WERI-Rb-1 (cell line): ENCODE results near the gene SMAD2.

ENCODE experiments used
- DNase-seq: peaks from one replicate; pipeline ENCODE4 v3.0.0-alpha.2; 2020
- H3K27ac ChIP-seq: fragments of 250-450 bp; sonication (Bioruptor Pico); 2 replicates; pipeline ENCODE4 v1.5.1; 2020; ENCODE audit warnings: mild to moderate bottlenecking, moderate library complexity
- H3K27me3 ChIP-seq: fragments of 250-450 bp; sonication (Bioruptor Pico); 2 replicates; pipeline ENCODE4 v1.5.1; 2021; ENCODE audit warnings: mild to moderate bottlenecking, low read depth, moderate library complexity; ENCODE audit not compliant: insufficient read depth, severe bottlenecking
- H3K36me3 ChIP-seq: fragments of 250-450 bp; sonication (Bioruptor Pico); 2 replicates; pipeline ENCODE4 v1.5.1; 2020; ENCODE audit warnings: mild to moderate bottlenecking, moderate library complexity
- H3K4me3 ChIP-seq: 2 replicates; pipeline ENCODE4 v1.5.1; 2011; ENCODE audit warnings: low read depth, mild to moderate bottlenecking, control low read depth, low read length
- H3K9me3 ChIP-seq: fragments of 250-450 bp; sonication (Bioruptor Pico); 2 replicates; pipeline ENCODE4 v1.5.1; 2021; ENCODE audit warnings: mild to moderate bottlenecking, moderate library complexity; ENCODE audit not compliant: severe bottlenecking
- TF ChIP-seq, protein P1 (sequence below): IDR thresholded peaks from 2 replicates; pipeline ENCODE4 v1.5.1; 2011; ENCODE audit warnings: low read depth, mild to moderate bottlenecking, control low read depth, inconsistent platforms, low read length

The SMAD2 gene

DNA sequence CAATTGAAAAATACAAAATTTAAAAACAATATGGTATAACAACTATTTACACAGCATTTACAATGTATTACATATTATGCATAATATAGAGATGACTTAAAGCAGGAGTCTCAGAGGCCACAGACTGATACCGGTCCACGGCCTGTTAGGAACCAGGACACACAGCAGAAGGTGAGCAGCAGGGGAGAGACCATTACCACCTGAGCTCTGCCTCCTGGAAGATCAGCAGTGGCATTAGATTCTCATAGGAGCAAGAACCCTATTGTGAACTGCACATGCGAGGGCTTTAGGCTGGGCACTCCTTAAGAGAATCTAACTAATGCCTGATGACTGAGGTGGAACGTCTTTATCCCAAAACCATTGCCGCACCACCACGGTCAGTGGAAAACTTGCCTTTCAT lies 58.0 kb downstream of the SMAD2 start:
- DNase-seq = no peak
- H3K9me3 ChIP-seq = no peaks in the 10 kb centered on the region
- no peak overlapping the region for H3K4me3 ChIP-seq
- H3K27me3 ChIP-seq = no peaks in the 10 kb centered on the region
- H3K36me3 ChIP-seq = peaks cover 32% of the 10 kb centered on the region
- H3K27ac ChIP-seq = no peak overlapping the region
- TF ChIP-seq, protein P1, sequence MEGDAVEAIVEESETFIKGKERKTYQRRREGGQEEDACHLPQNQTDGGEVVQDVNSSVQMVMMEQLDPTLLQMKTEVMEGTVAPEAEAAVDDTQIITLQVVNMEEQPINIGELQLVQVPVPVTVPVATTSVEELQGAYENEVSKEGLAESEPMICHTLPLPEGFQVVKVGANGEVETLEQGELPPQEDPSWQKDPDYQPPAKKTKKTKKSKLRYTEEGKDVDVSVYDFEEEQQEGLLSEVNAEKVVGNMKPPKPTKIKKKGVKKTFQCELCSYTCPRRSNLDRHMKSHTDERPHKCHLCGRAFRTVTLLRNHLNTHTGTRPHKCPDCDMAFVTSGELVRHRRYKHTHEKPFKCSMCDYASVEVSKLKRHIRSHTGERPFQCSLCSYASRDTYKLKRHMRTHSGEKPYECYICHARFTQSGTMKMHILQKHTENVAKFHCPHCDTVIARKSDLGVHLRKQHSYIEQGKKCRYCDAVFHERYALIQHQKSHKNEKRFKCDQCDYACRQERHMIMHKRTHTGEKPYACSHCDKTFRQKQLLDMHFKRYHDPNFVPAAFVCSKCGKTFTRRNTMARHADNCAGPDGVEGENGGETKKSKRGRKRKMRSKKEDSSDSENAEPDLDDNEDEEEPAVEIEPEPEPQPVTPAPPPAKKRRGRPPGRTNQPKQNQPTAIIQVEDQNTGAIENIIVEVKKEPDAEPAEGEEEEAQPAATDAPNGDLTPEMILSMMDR = no peak

DNA sequence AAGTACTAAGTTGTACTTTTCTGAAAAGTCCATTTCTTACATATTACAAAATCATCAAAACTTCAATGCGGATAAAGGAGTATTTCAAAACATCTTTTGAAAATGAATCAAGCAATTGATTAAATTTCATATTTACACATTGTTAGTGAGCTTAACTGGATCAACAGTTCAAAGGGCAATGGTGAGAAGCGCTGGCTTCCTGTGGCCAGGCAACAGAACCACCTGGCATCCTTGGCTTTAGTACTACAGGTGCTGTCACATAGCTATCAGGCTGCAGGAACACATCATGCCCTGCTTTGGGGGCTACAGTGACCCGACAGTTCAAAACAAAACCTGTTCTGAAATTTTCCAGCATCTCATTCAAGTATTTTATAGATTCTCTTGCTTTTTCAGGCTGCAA lies 59.2 kb downstream of the SMAD2 start:
- no peak for DNase-seq
- Histone ChIP-seq H3K9me3 (no peaks in the 10 kb centered on the region), H3K36me3 (peaks cover 40% of the 10 kb centered on the region), H3K27me3 (no peaks in the 10 kb centered on the region), H3K27ac (no peak overlapping the region), H3K4me3 (no peak overlapping the region)
- TF ChIP-seq, protein P1 = no peak

DNA sequence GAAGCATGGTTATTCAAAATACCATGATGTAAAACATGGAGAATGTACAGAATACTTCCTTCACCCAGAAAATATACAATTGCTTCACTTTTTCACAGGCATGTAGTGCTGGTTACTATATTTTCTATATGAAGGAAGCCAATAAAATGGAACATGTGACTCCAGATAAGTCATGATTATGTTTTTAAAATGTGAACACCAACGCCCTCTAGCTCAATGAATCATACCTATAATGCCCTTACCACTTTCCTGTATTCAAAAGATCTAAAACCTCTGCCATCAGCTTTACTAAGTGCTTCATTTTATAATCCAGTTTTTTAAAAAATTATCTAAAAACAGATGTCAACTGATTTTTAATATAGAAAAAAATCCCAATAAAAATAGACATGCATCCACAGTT lies 59.9 kb downstream of the SMAD2 start:
- H3K9me3 ChIP-seq = no peaks in the 10 kb centered on the region
- no peak for DNase-seq
- no peak overlapping the region for H3K4me3 ChIP-seq
- H3K27ac ChIP-seq = no peak overlapping the region
- H3K36me3 ChIP-seq = peaks cover 42% of the 10 kb centered on the region
- no peaks in the 10 kb centered on the region for H3K27me3 ChIP-seq
- TF ChIP-seq, protein P1 = no peak

DNA sequence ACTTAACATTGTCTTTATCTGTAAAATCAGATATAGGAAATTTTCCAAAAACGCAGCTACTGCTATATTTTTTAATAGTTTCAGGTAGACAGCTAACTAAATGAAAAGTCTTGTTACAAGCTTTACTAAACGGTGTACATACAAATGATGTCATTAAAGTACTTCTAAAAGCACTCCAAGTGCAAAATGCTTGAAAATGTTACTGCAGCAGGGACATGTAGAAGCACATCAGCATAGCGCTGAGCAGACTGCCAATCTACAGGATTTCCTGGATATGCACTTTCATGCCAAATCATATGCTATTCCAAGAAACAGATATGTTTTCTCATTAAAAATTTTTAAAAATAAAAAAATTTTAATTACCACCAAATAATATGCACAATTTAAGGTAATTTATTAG lies 61.7 kb downstream of the SMAD2 start:
- peaks cover 58% of the 10 kb centered on the region for H3K36me3 ChIP-seq
- TF ChIP-seq, protein P1 = no peak

DNA sequence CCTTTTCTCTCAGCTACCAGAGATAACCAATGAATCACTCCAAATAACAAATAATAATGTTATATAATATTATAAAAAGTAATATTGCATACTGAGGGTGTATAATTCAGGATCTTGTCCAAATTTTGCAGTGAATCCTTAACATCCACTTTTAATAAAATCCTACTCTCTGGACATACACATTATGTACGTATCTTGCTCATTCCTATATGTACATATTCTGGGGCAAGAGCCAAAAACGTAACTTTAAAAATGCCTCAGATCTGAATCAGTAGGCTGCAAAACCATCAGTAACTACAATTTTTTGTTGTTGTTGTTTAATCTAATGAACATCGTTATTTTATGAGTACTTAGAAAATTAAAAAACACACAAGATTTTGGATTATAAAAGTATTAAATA lies 65.3 kb downstream of the SMAD2 start:
- Histone ChIP-seq H3K27ac (no peak overlapping the region), H3K9me3 (no peaks in the 10 kb centered on the region), H3K36me3 (peaks cover 81% of the 10 kb centered on the region), H3K4me3 (no peak overlapping the region), H3K27me3 (no peaks in the 10 kb centered on the region)
- DNase-seq = no peak
- TF ChIP-seq, protein P1 = no peak

More for the DNA sequence above, 61.7 kb downstream of the SMAD2 start:
- no peaks in the 10 kb centered on the region for H3K9me3 ChIP-seq
- H3K27ac ChIP-seq = no peak overlapping the region
- no peaks in the 10 kb centered on the region for H3K27me3 ChIP-seq
- DNase-seq = no peak
- H3K4me3 ChIP-seq = no peak overlapping the region

DNA sequence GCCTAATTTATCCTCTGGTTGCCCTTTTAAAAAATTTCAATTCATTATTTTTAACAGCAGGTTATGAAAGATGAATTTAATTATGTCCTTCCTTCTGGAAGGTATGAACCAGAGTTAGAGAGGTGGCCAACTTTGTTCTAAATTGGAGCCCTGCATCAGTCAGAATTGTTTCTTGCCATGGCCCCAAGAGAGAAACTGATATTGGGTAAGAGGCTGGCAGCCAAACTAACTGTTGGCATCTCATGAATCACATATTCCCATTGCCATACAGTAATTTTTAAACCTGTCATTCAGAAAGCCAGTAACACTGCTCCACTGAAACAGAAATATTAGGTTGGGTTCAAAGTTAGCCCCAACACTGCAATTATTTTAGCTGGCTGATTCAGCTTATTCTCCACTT lies 67.4 kb downstream of the SMAD2 start:
- no peaks in the 10 kb centered on the region for H3K27me3 ChIP-seq
- peaks cover 6% of the 10 kb centered on the region for H3K9me3 ChIP-seq
- TF ChIP-seq, protein P1 = no peak
- H3K27ac ChIP-seq = no peak overlapping the region
- peaks cover 78% of the 10 kb centered on the region for H3K36me3 ChIP-seq
- no peak for DNase-seq
- no peak overlapping the region for H3K4me3 ChIP-seq
